ENCODE data around the gene WTAP. TPM values are rescaled to one million over a fixed set of nuclear protein-coding genes. Genes with fewer than 3 reads are reported as not detected.

Gene WTAP
- total RNA-seq, 2 experiments from 2014 or later: 211 to 227 TPM

DNA sequence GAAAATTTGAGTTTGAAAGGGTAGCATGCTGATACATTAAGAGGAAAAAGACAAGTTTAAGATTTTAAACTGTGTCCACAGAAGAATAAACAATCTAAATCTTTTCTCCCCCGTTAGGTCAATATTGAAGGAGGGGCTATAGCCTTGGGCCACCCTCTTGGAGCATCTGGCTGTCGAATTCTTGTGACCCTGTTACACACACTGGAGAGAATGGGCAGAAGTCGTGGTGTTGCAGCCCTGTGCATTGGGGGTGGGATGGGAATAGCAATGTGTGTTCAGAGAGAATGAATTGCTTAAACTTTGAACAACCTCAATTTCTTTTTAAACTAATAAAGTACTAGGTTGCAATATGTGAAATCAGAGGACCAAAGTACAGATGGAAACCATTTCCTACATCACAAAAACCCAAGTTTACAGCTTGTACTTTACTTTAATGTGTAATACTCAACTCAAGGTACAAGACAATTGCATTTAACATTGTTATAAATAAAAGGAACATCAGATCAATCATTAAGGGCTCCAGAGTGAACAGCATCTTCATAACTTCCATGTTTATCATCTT is 51.3 kb downstream of the WTAP start:
- ChIA-PET POLR2A (interaction anchor here (2.2 kb wide), 1 partner anchor 12 kb away, joined by 5 read pairs; the partner anchor contains the start of gene MRPL18), CTCF (no interaction called here)
- peak overlapping the region; percentile 23 for H3K4me3 Mint-ChIP-seq
- peak overlapping the region; percentile 15 for H3K27ac Mint-ChIP-seq
- no peaks in the 10 kb centered on the region for H3K27me3 Mint-ChIP-seq
- H3K9me3 Mint-ChIP-seq: no peaks in the 10 kb centered on the region
- no peak for DNase-seq
- peaks cover 99% of the 10 kb centered on the region for H3K36me3 Mint-ChIP-seq (ENCODE audit: low read depth)
- peaks cover 19% of the 10 kb centered on the region for H3K4me1 Mint-ChIP-seq (ENCODE audit: low read depth)
- Histone ChIP-seq H3K4me3 (ENCODE audit: low read length) (no peak overlapping the region), H3K27me3 (ENCODE audit: control insufficient read depth in 1 of 2, insufficient read depth in 2 of 2, low read length in 2 of 2) (no peaks in the 10 kb centered on the region), H3K27ac (ENCODE audit: low read depth in 1 of 2, low read length in 2 of 2) (no peak overlapping the region), H3K9me3 (ENCODE audit: control insufficient read depth in 1 of 2, insufficient read depth in 1 of 2, low read length in 2 of 2) (no peaks in the 10 kb centered on the region), H3K36me3 (ENCODE audit: insufficient read depth, low read length) (peaks cover 79% of the 10 kb centered on the region), H3K4me1 (ENCODE audit: insufficient read depth, low read length) (no peaks in the 10 kb centered on the region)
- intact Hi-C loops (cut with DNase I, micrococcal nuclease): no loop called here
- ATAC-seq (ENCODE audit: poor library complexity): no peak
- TF ChIP-seq, protein P1, sequence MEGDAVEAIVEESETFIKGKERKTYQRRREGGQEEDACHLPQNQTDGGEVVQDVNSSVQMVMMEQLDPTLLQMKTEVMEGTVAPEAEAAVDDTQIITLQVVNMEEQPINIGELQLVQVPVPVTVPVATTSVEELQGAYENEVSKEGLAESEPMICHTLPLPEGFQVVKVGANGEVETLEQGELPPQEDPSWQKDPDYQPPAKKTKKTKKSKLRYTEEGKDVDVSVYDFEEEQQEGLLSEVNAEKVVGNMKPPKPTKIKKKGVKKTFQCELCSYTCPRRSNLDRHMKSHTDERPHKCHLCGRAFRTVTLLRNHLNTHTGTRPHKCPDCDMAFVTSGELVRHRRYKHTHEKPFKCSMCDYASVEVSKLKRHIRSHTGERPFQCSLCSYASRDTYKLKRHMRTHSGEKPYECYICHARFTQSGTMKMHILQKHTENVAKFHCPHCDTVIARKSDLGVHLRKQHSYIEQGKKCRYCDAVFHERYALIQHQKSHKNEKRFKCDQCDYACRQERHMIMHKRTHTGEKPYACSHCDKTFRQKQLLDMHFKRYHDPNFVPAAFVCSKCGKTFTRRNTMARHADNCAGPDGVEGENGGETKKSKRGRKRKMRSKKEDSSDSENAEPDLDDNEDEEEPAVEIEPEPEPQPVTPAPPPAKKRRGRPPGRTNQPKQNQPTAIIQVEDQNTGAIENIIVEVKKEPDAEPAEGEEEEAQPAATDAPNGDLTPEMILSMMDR (IDR thresholded peaks at IDR 0.05): no peak

DNA sequence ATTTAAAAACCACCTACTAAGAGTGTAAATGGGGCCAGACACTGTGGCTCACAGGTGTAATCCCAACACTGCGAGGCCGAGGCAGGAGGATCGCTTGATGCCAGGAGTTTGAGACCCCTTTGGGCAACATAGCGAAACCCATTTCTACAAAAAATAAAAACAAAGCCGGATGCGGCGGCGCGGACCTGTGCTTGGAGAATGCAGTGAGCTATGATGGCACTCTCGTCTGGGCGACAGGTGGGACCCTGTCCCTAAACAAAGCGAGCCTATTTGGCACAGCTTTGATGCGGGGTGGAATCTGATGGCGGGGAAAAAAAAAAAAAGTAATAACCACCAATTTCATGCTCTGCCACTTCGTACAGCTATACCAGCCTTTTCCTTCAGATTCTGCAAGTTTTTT is 61.0 kb downstream of the WTAP start:
- no peaks in the 10 kb centered on the region for H3K27me3 ChIP-seq (ENCODE audit: control insufficient read depth in 1 of 2, insufficient read depth in 2 of 2, low read length in 2 of 2)
- ATAC-seq (ENCODE audit: poor library complexity): no peak
- ChIA-PET POLR2A (interaction anchor here (0.7 to 5.5 kb wide), 7 partner anchors 11 to 770 kb away, joined by 4 to 176 read pairs (median 37); partner anchors contain the start of genes ACAT2, SOD2 and WTAP), CTCF (interaction anchor here (1.3 kb wide), 1 partner anchor 27 kb away, joined by 4 read pairs; the partner anchor contains the start of gene ACAT2)
- Mint-ChIP-seq H3K9me3 (no peaks in the 10 kb centered on the region), H3K4me3 (peak overlapping the region; percentile 86), H3K4me1 (ENCODE audit: low read depth) (peaks cover 74% of the 10 kb centered on the region), H3K27me3 (no peaks in the 10 kb centered on the region), H3K27ac (peak overlapping the region; percentile 78), H3K36me3 (ENCODE audit: low read depth) (peaks cover 94% of the 10 kb centered on the region)
- DNase-seq: peak in 4 of 14 experiments; percentile 8 to 34 (median 24)
- H3K4me3 ChIP-seq (ENCODE audit: low read length): peak overlapping the region; percentile 84
- TF ChIP-seq, protein P1 (IDR thresholded peaks at IDR 0.05): no peak
- peak overlapping the region; percentile 88 to 97 for H3K27ac ChIP-seq (ENCODE audit: low read depth in 1 of 2, low read length in 2 of 2)
- no peaks in the 10 kb centered on the region for H3K9me3 ChIP-seq (ENCODE audit: control insufficient read depth in 1 of 2, insufficient read depth in 1 of 2, low read length in 2 of 2)
- H3K36me3 ChIP-seq (ENCODE audit: insufficient read depth, low read length): peaks cover 62% of the 10 kb centered on the region
- peaks cover 37% of the 10 kb centered on the region for H3K4me1 ChIP-seq (ENCODE audit: insufficient read depth, low read length)
- intact Hi-C loops (cut with DNase I, micrococcal nuclease): loop anchor here (1.0 to 10.0 kb wide), 3 partner anchors 26 to 179 kb away; partner anchors contain the start of gene ACAT2 (in 1 of the 2)

GRCh38 chr6:159788753-159789376 is 61.6 kb downstream of the WTAP start:
- ChIA-PET POLR2A (interaction anchor here (0.7 to 5.5 kb wide), 12 partner anchors 13 to 771 kb away, joined by 3 to 176 read pairs (median 12); partner anchors contain the start of genes ACAT2, IGF2R, SOD2 and WTAP), CTCF (interaction anchor here (0.8 to 2.0 kb wide), 3 partner anchors 27 to 97 kb away, joined by 3 to 8 read pairs (median 4); partner anchors contain the start of gene ACAT2)
- H3K27ac Mint-ChIP-seq: peak overlapping the region; percentile 95
- H3K27me3 ChIP-seq (ENCODE audit: control insufficient read depth in 1 of 2, insufficient read depth in 2 of 2, low read length in 2 of 2): no peaks in the 10 kb centered on the region
- TF ChIP-seq, protein P1 (IDR thresholded peaks at IDR 0.05): no peak
- peak overlapping the region; percentile 88 to 97 for H3K27ac ChIP-seq (ENCODE audit: low read depth in 1 of 2, low read length in 2 of 2)
- DNase-seq (peak in 8 of 14 experiments; percentile 2 to 57 (median 22)), ATAC-seq (ENCODE audit: poor library complexity) (no peak)
- no peaks in the 10 kb centered on the region for H3K27me3 Mint-ChIP-seq
- no peaks in the 10 kb centered on the region for H3K9me3 ChIP-seq (ENCODE audit: control insufficient read depth in 1 of 2, insufficient read depth in 1 of 2, low read length in 2 of 2)
- H3K9me3 Mint-ChIP-seq: no peaks in the 10 kb centered on the region
- H3K36me3 Mint-ChIP-seq (ENCODE audit: low read depth): peaks cover 94% of the 10 kb centered on the region
- H3K36me3 ChIP-seq (ENCODE audit: insufficient read depth, low read length): peaks cover 61% of the 10 kb centered on the region
- H3K4me3 Mint-ChIP-seq: peak overlapping the region; percentile 86
- peaks cover 69% of the 10 kb centered on the region for H3K4me1 Mint-ChIP-seq (ENCODE audit: low read depth)
- peaks cover 37% of the 10 kb centered on the region for H3K4me1 ChIP-seq (ENCODE audit: insufficient read depth, low read length)
- peak overlapping the region; percentile 84 for H3K4me3 ChIP-seq (ENCODE audit: low read length)
- intact Hi-C loops (cut with DNase I, micrococcal nuclease): loop anchor here (1.0 to 10.0 kb wide), 5 partner anchors 27 to 178 kb away; partner anchors contain the start of genes WTAP (in 2 of the 2) and ACAT2 (in 1 of the 2)

Data from CD4-positive, alpha-beta T cell (primary cell).